GM12878 (cell line): Measurements from ENCODE around the gene PPOX. TPM values are rescaled to one million over a fixed set of nuclear protein-coding genes. Genes with fewer than 3 reads are reported as not detected.

Source experiments
- ATAC-seq: fragments of 200-7000 bp; cut with Tn5 transposase; 3 replicates; pipeline ENCODE4 v1.9.1; 2020; ENCODE audit warnings: mild to moderate bottlenecking, moderate library complexity
- BruUV-seq: library from RNA; stranded (reverse); fragments of 400-500 nt; replicated peaks from 2 replicates; lab custom pipeline; 2021; lab: Mats Ljungman, UMichigan
- CTCF ChIA-PET: fragments of 300-600 bp; sonication (Branson Sonifier 250); formaldehyde crosslinking; extraction: SDS; loops from one replicate; lab custom pipeline; 2021; ENCODE audit warnings: inconsistent platforms; lab: Yijun Ruan, JAX
- POLR2A ChIA-PET: fragments of 350-600 bp; formaldehyde crosslinking; extraction: SDS; loops from one replicate; lab custom pipeline; 2021; ENCODE audit warnings: inconsistent platforms; lab: Charles Lee
- RAD21 ChIA-PET: fragments of 300-600 bp; sonication (Branson Sonifier 250); formaldehyde crosslinking; loops from one replicate; lab custom pipeline; 2023; ENCODE audit warnings: antibody characterized with exemption; ENCODE audit not compliant: unreplicated experiment; lab: Charles Lee
- SMC1A ChIA-PET: fragments of 300-600 bp; sonication (Branson Sonifier 250); formaldehyde crosslinking; loops from one replicate; lab custom pipeline; 2023; ENCODE audit not compliant: unreplicated experiment, uncharacterized antibody; lab: Charles Lee
- DNase-seq: peaks from one replicate; pipeline ENCODE4 v3.0.0-alpha.2; 2011; ENCODE audit warnings: low read depth, low spot score
- FAIRE-seq: peaks from 3 replicates; lab custom pipeline; 2011; peaks lifted over from hg19 to GRCh38; lab: Jason Lieb, UNC
- H2AFZ ChIP-seq: 2 replicates; pipeline ENCODE4 v1.6.0; 2011; ENCODE audit warnings: low read depth, low read length, control low read depth; ENCODE audit not compliant: control insufficient read depth
- H3K27ac ChIP-seq: 2 replicates; pipeline ENCODE4 v1.5.1; 2011; ENCODE audit warnings: control low read depth; ENCODE audit not compliant: control insufficient read depth, insufficient read depth
- H3K27me3 ChIP-seq, 2 experiments: replicated peaks in 1 of 2; 2 replicates each; pipeline versions ENCODE4 v1.6.0 to v1.6.1; 2011; ENCODE audit warnings: low read length in 1 of 2; ENCODE audit not compliant: control insufficient read depth in 2 of 2, insufficient read depth in 2 of 2
- H3K36me3 ChIP-seq, 2 experiments: 2 replicates each; pipeline ENCODE4 v1.5.1; 2011; ENCODE audit warnings: low read length in 1 of 2; ENCODE audit not compliant: control insufficient read depth in 2 of 2, insufficient read depth in 2 of 2
- H3K4me1 ChIP-seq: 2 replicates; pipeline ENCODE4 v1.6.1; 2011; ENCODE audit warnings: mild to moderate bottlenecking, low read length, moderate library complexity, mixed read lengths; ENCODE audit not compliant: control insufficient read depth, insufficient read depth
- H3K4me2 ChIP-seq: 2 replicates; pipeline ENCODE4 v1.6.0; 2011; ENCODE audit warnings: control low read depth; ENCODE audit not compliant: control insufficient read depth, insufficient read depth
- H3K4me3 ChIP-seq: fragments of 200-600 bp; sonication (generic); 2 replicates; pipeline ENCODE4 v1.5.1; 2016
- H3K79me2 ChIP-seq: 2 replicates; pipeline ENCODE4 v1.6.0; 2011; ENCODE audit warnings: low read length; ENCODE audit not compliant: control insufficient read depth, insufficient read depth
- H3K9ac ChIP-seq: 2 replicates; pipeline ENCODE4 v1.8.0; 2011; ENCODE audit warnings: low read length, control low read depth, mixed read lengths; ENCODE audit not compliant: control insufficient read depth, insufficient read depth
- H3K9me3 ChIP-seq: replicated peaks from 3 replicates; pipeline ENCODE4 v1.5.1; 2011; ENCODE audit warnings: mild to moderate bottlenecking, low read length; ENCODE audit not compliant: control insufficient read depth, insufficient read depth
- H4K20me1 ChIP-seq: 2 replicates; pipeline ENCODE4 v1.6.0; 2011; ENCODE audit not compliant: control insufficient read depth, insufficient read depth
- CBFB ChIP-seq: IDR thresholded peaks from 2 replicates; pipeline ENCODE4 v1.6.1; 2016; ENCODE audit warnings: antibody characterized with exemption, low read depth
- HDGF ChIP-seq: fragments of 450-650 bp; IDR thresholded peaks from 2 replicates; pipeline ENCODE4 v1.6.1; 2016; ENCODE audit warnings: antibody characterized with exemption
- IRF3 ChIP-seq: fragments of 450-650 bp; IDR thresholded peaks from 2 replicates; pipeline ENCODE4 v1.6.1; 2014; ENCODE audit warnings: mild to moderate bottlenecking
- MYB ChIP-seq: fragments of 150-350 bp; IDR thresholded peaks from 2 replicates; pipeline ENCODE4 v1.6.1; 2014; ENCODE audit warnings: mild to moderate bottlenecking, low read depth, low read length, borderline replicate concordance
- NR2F1 ChIP-seq: fragments of 450-650 bp; conservative IDR thresholded peaks from 2 replicates; pipeline ENCODE4 v1.6.1; 2017; ENCODE audit warnings: mild to moderate bottlenecking
- REST ChIP-seq: IDR thresholded peaks from 2 replicates; pipeline ENCODE4 v1.6.1; 2012; ENCODE audit warnings: mild to moderate bottlenecking, low read depth, low read length
- SMC3 ChIP-seq: IDR thresholded peaks from 2 replicates; pipeline ENCODE4 v1.6.1; 2011; ENCODE audit warnings: low read length, improper control_type of control experiment, borderline replicate concordance
- SRF ChIP-seq, 2 experiments: IDR thresholded peaks; 2 replicates each; pipeline ENCODE4 v1.6.1; 2011; ENCODE audit warnings: low read depth in 2 of 2, low read length in 2 of 2, mild to moderate bottlenecking in 1 of 2, moderate library complexity in 1 of 2
- STAT1 ChIP-seq: fragments of 450-650 bp; conservative IDR thresholded peaks from 2 replicates; pipeline ENCODE4 v1.6.1; 2014; ENCODE audit warnings: antibody characterized with exemption, mild to moderate bottlenecking
- WGBS: methylation state at CpG from one replicate; pipeline ENCODE4 v1.1.6; 2016; ENCODE audit warnings: low lambda C conversion rate; ENCODE audit not compliant: insufficient replicate concordance, insufficient coverage; ENCODE audit errors: missing lambda C conversion rate; 5-methylcytosine and 5-hydroxymethylcytosine counted together
- in situ Hi-C: fragments of 300-500 bp; cut with MboI; formaldehyde crosslinking; loops from 9 replicates; pipeline ENCODE4 v1.14.3; 2018; ENCODE audit warnings: mixed read lengths
- intact Hi-C: fragments of 100-400 bp; cut with micrococcal nuclease; formaldehyde crosslinking; loops from one replicate; pipeline ENCODE4 v1.14.2; 2022; ENCODE audit not compliant: unreplicated experiment
- polyA plus RNA-seq, 11 experiments: library from polyadenylated mRNA; depleted of rRNA in 4 of 11; unstranded in 6 of 11; stranded (reverse) in 5 of 11; fragments of >200 nt; fragmentation: Nextera tagmentation in 4 of 11; fragmentation: Illumina TruSeq in 1 of 11; extraction: Ambion mirVana in 4 of 11; extraction: Trizol in 1 of 11; gene quantifications; 1 replicate in 1 of 11; 2 replicates in 10 of 11; pipeline versions ENCODE4 v1.2.1 to v1.2.3, GENCODE V29; 2011 to 2016; ENCODE audit warnings: inconsistent platforms in 2 of 11, missing spikeins in 2 of 11, low read depth in 1 of 11
- total RNA-seq, 4 experiments: library from RNA; depleted of rRNA in 3 of 4; stranded (reverse); fragments of >200 nt in 3 of 4; fragmentation: Illumina TruSeq in 1 of 4; extraction: Trizol in 1 of 4; gene quantifications; 2 replicates each; pipeline versions ENCODE4 v1.2.1 to v1.2.3, GENCODE V29; 2013 to 2021

The PPOX gene
- total and polyA plus RNA-seq, 10 of the 15 experiments (the other 5 are each of a cell fraction or from before 2014, with no cell fraction given): 8.9 to 31.5 (median 20.3) TPM

GRCh38 chr1:161172776-161173376, 6.7 kb downstream of the PPOX start (continued):
- TF ChIP-seq REST: no peak
- TF ChIP-seq SMC3: no peak
- TF ChIP-seq STAT1: no peak

GRCh38 chr1:161173711-161174110, 7.5 kb downstream of the PPOX start:
- POLR2A ChIA-PET: no interaction called here
- Histone ChIP-seq H3K4me3 (no peak overlapping the region), H3K27ac (no peak overlapping the region), H3K79me2 (peaks cover 23% of the 10 kb centered on the region), H3K4me1 (peaks cover 19% of the 10 kb centered on the region), H3K9me3 (no peaks in the 10 kb centered on the region), H3K4me2 (no peak overlapping the region), H4K20me1 (no peaks in the 10 kb centered on the region), H2AFZ (no peak overlapping the region), H3K36me3 (peaks cover 17 to 30% of the 10 kb centered on the region in 2 experiments), H3K27me3 (no peaks in the 10 kb centered on the region), H3K9ac (no peak overlapping the region)
- in situ Hi-C loops (no loop called here), intact Hi-C loops (no loop called here)
- SMC1A ChIA-PET: no interaction called here
- CTCF ChIA-PET: no interaction called here
- BruUV-seq: no TSS peak
- DNase-seq (no peak), ATAC-seq (no peak), FAIRE-seq (no peak)
- WGBS: 95% methylated on average over 11 of the region's 11 CpGs
- TF ChIP-seq MYB (no peak), IRF3 (no peak), NR2F1 (no peak), HDGF (no peak), SRF (IDR thresholded peaks at IDR 0.05; ENCODE audit: low read depth in 2 of 2, low read length in 2 of 2) (no peak), CBFB (no peak)
- RAD21 ChIA-PET: no interaction called here
